HG02642 (cell line): Measurements from ENCODE around the gene PPFIBP1.

Experiments
- ATAC-seq: cut with Tn5 transposase; IDR thresholded peaks from one replicate; pipeline ENCODE4 v1.9.1; 2021; ENCODE audit warnings: mild to moderate bottlenecking; ENCODE audit not compliant: unreplicated experiment, poor library complexity

Gene PPFIBP1

DNA sequence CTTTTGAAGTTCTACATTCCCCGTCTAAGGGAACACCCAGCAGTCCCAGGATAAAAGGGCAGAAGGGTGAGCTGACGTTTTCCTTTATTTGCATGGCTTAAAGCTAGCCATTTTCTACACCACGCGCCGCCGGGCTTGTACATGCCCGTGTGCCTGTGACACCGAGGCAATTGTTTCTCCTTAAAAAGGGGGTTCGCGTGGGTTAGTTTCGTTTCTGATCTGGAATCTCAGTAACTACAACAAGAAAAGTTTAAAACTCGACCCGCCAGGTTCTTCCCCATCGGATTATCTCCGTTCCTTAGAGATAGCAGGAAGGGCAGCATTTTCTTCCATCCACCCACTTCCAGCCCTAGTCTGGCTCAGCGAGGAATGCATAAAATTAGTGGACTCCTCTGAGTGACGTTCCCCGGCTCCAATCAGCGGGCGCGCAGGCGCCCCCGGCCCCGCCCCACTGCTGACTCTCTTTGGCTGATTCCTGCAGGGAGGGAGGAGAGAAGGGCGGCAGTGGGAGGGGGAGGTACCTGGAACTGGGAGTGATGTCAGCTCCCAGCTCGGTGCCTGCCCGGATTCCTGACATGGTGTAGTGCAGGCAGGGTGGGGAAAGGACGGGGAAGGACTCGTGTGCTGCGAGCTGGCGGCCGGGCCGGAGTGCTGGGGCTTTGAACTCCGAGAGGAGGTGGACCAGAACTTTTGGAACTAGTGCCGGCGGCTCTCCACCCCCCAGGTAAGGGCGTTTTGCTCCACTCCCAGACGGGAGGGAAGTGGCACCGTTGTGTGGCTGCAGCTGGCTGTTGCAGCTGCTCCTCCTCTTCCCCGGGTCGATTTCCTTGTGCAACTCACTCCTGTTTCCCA lies at the start of gene PPFIBP1:
Gene PPFIBP1 (plus strand): TSS at position 565 of the 852 bp plus-strand sequence. CDS start 109,191 bp downstream, outside the sequence.
- peak; percentile 97 for ATAC-seq

DNA sequence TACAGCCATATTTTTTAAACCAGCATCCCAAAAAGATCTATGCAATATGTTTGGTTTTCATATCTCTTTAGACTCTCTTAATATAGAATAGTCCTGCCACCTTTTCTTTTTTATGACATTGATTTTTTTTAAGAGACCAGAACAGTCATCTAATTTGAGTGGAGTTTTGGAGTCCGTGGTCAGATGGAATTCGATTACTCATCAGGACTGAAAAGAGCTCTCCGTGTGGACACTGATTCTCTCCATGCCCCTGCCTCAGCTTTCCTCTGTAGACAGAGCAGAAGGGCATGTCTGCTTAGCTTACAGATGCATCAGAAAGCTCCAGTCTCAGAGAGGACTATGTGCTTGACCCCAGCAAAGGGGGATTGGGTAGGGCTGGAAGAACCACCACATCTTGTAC lies 49.7 kb upstream of the PPFIBP1 start:
- ATAC-seq = no peak

DNA sequence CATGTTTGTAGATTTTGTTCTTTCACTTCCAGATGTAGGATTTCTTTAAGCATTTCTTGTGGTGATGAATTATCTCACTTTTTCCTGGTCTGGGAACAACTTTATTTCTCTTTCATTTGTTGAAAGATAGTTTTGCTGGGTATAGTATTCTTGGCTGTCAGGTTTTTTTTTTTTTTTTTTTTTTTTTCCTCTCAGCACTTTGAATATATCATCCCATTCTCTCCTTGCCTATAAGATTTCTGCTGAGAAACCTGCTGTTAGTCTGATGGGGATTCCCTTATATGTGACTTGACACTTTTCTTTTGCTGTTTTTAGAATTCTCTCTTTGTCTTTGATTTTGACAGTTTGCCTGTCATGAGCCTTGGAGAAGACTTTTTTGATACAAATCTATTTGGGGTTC lies 47.0 kb upstream of the PPFIBP1 start:
- ATAC-seq = no peak

DNA sequence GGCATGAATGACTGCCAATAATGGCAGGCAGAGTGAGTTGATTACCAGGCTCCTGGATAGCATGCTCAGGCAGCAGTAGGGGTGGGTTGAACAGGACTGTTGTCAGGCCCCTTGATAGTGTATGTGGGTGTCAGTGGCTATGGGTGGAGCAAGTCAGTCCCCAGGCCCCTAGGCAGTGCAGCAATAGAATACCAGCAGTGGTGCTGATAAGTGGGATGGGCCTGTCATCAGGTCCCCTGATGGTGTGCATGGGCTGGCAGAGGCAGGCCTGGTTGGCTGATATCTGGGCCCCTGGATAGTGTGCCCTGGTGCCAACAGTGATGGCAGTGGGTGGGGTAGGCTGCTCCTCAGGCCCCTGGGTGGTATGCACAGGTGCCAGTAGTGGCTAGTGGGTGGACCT lies 45.1 kb upstream of the PPFIBP1 start:
- ATAC-seq = no peak

DNA sequence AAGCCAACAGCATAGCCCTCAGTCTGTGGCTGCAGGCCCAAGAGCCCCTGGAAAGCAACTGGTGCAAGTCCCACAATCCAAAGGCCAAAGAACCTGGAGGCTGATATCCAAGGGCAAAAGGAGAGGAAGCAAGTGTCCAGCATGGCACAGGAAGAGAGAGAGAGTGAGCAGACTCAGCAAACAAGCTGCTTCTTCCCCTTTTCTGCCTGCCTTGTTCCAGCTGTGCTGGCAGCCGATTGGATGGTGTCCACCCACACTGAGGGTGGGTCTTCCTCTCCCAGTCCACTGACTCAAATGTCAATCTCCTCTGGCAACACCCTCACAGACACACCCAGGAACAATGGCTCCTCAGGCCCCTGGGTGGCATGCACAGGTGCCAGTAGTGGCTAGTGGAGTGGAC lies 44.0 kb upstream of the PPFIBP1 start:
- no peak for ATAC-seq

DNA sequence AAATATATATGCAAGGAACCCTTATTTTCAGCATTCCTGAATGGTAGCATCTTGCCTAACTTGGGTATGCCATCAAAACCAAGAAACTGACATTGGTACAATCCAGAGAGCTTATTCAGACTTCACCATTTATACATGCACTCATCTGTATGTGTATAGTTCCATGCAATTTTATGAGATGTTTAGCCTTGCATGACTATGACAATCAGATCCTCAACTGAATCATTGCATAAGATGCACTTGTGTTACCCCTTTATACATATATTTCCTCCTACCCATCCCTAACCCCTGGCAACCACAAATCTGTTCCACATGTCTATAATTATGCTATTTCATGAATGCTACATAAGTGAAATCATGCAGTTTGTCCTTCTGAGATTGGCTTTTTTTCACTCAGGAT lies 37.0 kb upstream of the PPFIBP1 start:
- no peak for ATAC-seq

DNA sequence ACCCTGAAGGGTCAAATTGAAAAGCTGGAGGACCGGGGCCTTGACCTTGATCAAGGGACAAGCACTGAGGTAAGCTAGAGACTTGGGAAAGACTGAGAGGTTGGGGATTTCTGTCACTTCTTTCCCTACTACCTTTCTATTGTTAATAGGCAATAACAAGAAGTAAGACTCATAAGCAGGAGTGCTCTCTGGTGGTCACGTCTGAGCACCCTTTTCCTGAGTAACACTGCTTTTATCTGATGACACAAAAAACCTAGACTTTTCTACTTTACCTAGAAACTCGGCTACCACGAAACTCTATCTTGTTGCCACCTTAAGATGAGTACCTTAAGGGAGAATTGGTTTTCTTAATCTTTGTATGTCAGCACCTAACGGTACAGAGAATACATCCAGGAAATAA lies 35.5 kb upstream of the PPFIBP1 start:
- no peak for ATAC-seq

DNA sequence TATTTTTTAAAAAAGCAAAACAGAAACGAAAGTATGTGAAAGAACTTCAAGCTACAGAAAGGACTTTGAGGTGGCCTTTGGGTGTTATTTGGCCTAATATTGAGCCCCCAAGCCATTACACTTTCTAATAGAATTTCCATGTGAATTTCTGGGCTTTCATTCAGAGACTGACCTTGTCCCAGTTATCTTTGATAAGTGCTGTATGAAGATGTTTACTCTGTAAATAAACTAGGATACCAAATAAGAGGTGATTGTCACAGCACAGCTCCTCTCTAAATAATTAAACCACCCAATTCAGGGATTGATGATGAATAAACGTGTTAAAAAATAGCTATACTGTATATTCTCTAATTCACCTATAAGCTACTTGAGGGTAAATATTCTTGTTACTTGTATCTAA lies 32.8 kb upstream of the PPFIBP1 start:
- no peak for ATAC-seq

DNA sequence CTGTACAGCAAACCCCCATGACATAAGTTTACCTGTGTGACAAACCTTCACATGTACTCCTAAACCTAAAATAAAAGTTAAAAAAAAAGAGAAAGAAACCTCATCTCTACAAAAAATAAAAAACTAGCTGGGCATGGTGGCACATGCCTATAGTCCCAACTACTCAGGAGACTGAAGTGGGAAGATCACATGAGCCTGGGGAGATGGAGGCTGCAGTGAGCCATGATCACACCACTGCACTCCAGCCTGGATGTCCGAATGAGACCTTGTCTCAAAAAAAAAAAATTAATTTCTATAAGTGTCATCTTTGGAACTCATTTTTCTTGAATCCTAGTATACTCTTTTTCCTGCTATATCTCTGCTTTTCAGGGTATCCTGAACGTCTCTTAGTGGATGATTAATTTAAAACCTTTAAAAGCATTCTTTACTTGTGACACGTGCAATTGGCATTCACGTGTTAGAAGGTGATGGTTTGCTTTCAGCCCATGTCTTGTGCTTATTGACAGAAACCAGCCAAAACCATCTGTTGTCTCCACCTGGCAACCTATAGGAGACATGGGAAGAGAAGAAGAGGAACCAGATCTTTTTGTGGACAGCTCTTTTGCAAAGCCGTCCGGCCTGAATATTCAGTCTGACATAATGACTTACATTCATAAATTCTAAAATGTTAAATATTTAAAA lies 30.6 kb upstream of the PPFIBP1 start:
- ATAC-seq = no peak

DNA sequence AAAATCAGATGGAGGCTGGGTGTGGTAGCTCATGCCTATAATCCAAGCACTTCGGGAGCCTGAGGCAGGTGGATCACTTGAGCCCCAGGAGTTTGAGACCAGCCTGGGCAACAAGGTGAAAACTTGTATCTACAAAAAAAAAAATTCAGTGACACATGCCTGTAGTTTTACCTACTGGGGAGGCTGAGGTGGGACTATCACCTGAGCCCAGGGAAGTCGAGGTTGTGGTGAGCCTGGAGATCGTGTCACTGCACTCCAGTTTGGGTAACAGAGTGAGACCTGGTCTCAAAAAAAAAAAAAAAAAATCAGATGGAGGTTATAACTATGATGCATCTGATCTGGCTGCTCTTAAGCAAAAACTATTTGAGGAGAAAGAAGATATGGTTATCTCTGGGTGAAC lies 26.6 kb upstream of the PPFIBP1 start:
- no peak for ATAC-seq

DNA sequence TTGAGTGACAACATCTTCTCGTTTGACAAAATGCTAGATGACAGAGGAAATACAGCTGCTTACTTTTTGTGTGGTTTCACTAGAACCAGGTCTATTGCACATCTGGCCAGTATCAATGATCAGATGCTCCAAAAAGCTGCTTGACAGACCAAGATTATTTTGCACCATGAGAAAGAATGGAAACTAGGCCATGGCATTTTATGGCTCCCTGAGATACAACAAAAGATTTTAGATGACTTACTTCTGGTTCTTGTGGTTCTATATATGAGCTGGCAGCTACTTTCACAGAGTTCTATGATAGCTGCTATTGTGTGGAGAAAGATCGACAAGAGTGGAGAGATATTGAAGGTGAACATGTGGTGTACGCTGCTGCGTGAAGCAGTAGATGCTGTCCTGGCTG lies 25.9 kb upstream of the PPFIBP1 start:
- ATAC-seq = no peak

DNA sequence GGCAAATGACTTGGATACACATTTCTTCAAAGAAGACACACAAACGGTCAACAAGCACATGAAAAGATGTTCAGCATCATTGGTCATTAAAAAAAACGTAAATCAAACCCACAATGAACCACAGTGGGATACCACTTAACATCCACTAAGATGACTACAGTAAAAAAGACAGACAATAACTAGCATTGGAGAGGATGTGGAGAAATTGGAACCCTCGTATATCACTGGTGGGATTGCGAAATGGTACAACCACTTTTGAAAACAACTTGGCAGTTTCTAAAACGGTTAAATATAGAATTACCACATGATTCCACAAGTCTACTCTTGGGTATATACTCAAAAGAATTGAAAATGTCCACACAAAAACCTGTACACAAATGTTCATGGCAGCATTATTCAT lies 25.2 kb upstream of the PPFIBP1 start:
- no peak for ATAC-seq

DNA sequence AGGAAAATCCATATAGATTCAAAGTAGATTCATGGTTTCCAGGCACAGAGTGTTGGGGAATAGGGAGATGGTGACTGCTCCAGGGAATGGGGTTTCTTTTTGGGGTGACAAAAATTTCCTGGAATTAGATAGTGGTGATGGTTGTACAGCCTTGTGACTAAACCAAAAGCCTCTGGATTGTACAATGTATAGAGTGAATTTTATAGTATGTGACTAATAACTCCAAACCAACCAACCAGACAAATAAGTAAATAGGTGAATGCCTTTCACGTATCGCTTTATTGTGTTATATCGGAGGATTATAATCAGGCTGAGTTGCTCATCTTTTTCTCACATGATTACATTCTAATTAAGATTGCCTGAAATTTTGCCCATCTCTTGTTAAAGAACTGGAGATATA lies 24.6 kb upstream of the PPFIBP1 start:
- no peak for ATAC-seq

DNA sequence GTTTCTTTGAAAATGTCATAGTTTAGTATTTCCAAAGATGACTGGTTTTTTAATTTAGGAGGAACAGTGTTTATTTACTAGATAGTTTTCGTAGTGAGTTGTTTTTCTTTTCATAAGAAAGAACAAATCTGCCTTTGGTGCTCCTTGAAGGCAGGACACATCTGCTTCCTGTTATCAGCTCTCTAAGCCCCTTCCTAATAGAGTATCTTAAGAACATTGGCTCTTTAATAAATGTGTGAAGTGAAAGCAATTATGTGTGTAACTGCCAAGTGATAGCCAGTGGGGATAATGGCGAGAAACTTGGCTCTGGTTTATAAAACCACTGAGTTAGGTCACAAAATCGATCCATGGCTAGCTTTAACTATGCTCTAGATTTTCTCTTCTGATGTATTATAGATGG lies 23.5 kb upstream of the PPFIBP1 start:
- ATAC-seq = no peak

DNA sequence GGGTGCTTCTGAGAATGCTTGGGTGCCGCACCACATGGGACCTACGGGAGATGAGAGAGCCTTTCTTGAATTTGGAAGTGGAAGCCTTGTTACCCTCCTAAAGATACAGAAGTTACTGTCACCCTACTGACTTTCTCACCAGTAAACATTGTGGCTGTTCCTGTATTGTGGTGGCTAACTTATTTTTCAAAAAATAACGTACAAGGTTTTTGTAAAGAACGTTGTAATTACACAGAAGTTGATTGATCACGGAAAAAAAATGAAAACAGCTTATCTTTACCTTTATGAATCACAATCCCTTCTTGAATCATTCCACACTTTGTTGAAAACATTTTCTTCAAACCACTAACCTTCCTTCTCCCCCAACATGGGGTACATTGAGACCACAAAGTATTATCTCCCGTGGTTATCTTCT lies 22.0 kb upstream of the PPFIBP1 start:
- no peak for ATAC-seq

DNA sequence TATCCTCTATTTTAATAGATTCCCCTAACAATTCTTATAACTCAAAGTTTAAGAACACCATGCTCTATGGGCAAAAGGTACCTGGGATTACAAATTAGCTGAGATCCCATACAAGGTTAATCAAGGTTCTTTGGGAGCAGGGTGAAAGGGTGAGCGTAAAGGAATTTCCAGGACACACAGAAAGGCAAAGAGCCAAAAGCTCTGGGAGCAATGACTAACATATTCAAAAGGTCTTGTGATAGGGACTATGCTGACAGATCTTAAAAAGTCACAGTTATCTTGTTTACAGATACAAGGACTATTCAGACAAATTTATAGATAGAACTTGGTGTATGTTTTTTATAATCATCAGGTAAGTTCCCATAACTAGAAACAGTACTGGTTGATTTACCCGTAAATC lies 19.5 kb upstream of the PPFIBP1 start:
- ATAC-seq = no peak

DNA sequence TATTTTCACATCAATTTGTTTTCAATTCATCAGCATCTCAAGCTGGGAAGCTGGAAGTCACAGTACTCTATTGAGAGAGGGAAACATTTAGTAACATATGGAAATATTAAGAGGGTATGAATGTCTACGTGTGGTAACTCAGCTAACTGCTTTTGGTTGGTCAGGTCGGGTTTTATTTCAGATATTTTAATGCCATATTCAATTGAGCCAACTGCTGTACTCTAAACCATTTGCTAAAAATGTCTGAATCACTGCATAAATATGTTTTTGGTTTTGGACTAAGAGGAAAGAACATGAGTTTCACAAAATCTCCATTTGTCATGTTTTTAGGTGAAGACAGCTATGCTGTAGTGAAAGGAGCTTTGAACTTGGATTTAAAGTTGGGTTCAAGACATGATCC lies 18.9 kb upstream of the PPFIBP1 start:
- ATAC-seq = no peak

DNA sequence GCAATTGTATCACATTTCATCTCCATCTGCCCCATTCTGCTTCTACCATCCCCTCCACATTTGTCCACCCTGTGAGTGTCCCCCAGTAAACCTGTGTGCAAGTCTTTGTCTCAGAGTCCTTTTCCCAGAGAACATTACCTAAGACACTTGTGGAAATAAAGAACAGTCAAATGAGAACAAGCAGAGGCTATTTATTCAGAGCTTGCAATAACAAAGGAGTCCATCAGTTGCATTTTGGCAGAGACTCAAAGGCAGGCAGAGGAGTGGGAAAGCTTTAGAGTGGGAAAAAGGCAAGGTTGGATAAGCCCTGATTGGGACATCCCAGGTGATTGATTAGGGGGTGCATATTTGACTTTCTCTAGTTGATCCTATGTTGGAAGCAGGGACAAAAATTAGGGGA lies 18.2 kb upstream of the PPFIBP1 start:
- ATAC-seq = no peak

DNA sequence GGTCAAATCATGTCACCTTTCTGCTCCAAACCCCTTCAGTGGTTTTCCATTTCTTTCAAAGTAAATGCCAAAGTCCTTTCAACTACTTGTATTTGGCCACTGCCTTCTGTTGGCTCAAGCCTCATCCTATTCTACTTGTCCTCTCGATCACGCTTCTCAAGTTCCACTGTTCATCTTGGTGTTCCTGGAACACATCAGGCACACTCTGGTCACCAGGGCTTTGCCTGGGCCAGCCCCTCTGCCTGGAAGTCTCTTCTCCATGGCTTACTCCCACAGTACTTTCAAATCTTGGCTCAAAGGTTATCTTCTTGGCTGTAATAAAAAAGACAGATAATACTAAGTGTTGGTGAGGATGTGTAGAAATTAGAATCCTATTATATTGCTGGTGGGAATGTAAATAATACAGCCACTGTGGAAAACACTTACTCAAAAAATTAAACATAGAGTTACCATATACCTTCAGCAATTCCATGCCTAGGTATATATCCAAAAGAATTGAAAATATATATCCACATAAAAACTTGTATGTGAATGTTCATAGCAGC lies 17.3 kb upstream of the PPFIBP1 start:
- no peak for ATAC-seq

DNA sequence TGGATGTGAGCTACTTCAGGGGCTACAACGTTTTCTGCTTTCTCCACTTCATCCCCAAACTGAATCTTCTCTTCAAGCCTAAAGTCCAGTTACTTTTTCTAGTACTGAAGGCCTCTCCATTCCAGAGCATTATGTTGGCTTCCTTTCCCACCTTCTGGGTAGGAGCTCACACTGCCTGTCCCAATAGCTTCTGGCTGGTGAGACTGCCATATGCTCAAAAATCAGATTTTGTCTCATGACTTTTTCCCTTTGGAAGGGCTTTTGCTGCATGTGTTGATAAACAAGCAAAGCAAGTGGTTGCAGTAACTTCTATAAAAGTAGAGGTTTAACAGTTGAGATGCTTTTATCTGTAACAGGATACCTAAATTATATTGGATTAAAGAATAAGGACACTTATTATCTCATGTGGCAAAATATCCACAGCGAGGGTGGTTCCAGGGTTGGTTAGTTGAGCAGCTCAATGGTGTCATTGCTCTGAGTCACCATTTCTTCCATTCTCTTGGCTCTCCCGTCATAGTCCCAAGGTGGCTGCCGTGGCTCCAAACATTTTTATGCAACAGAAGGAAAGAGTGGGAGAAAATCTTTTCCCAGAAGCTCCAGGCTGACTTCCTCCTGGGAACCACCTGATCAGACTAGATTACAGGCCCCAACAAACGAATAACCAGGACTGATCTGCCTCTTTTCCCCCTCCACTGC lies 15.1 kb upstream of the PPFIBP1 start:
- no peak for ATAC-seq
